PC-9 (cell line): ENCODE data around the gene MCM6.

Experiments used
- EZH2 ChIP-seq: fragments of 200-600 bp; sonication (generic); IDR thresholded peaks from 2 replicates; pipeline ENCODE4 v1.8.0; 2017; ENCODE audit warnings: antibody characterized with exemption, low read depth
- TF ChIP-seq, protein P1 (sequence below): fragments of 200-600 bp; sonication (generic); conservative IDR thresholded peaks from 2 replicates; pipeline ENCODE4 v1.6.1; 2017; ENCODE audit warnings: mixed run types, antibody characterized with exemption, mild to moderate bottlenecking, moderate library complexity

DNA sequence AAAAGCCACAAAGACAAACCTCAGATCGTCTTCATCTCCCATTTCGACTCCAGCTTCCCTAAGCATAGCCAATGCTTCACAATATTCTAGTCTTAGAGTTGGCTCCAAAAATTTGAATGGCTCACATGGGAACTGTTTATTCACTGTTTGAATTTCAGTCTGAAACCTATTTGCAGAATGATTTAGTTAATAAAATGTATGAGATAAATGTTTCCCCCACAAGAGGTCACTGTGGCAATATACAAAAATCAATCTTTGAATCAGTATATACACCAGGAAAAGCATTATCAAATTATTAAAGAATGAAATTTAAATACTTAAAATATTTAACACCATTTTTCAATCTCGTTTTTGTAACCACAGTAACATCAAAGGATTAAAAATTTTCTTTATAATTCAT is 40.0 kb upstream of the MCM6 start:
- TF ChIP-seq, protein P1, sequence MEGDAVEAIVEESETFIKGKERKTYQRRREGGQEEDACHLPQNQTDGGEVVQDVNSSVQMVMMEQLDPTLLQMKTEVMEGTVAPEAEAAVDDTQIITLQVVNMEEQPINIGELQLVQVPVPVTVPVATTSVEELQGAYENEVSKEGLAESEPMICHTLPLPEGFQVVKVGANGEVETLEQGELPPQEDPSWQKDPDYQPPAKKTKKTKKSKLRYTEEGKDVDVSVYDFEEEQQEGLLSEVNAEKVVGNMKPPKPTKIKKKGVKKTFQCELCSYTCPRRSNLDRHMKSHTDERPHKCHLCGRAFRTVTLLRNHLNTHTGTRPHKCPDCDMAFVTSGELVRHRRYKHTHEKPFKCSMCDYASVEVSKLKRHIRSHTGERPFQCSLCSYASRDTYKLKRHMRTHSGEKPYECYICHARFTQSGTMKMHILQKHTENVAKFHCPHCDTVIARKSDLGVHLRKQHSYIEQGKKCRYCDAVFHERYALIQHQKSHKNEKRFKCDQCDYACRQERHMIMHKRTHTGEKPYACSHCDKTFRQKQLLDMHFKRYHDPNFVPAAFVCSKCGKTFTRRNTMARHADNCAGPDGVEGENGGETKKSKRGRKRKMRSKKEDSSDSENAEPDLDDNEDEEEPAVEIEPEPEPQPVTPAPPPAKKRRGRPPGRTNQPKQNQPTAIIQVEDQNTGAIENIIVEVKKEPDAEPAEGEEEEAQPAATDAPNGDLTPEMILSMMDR: peak; percentile 74
- no peak for TF ChIP-seq EZH2
